ENCODE measurements around the gene SPI1.

DNA sequence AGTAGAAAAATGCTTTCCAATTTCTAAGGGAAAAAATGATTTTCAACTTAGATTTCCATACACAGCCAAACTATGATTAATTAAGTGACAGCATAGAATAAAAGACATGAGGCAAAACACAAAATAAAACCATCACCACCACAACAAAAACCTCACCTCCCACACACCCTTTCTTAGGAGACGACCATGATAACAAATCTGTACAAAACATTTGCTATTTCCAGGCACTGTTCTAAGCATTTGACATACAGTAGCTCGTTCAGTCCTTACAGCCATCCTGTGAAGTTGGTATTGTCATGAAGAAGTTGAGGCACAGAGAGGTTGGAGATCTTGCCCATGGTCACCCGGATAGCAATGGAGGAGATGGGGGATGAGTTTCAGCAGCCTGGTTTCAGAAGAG is 8.7 kb downstream of the SPI1 start:
- TF ChIP-seq, protein P1, sequence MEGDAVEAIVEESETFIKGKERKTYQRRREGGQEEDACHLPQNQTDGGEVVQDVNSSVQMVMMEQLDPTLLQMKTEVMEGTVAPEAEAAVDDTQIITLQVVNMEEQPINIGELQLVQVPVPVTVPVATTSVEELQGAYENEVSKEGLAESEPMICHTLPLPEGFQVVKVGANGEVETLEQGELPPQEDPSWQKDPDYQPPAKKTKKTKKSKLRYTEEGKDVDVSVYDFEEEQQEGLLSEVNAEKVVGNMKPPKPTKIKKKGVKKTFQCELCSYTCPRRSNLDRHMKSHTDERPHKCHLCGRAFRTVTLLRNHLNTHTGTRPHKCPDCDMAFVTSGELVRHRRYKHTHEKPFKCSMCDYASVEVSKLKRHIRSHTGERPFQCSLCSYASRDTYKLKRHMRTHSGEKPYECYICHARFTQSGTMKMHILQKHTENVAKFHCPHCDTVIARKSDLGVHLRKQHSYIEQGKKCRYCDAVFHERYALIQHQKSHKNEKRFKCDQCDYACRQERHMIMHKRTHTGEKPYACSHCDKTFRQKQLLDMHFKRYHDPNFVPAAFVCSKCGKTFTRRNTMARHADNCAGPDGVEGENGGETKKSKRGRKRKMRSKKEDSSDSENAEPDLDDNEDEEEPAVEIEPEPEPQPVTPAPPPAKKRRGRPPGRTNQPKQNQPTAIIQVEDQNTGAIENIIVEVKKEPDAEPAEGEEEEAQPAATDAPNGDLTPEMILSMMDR (IDR thresholded peaks at IDR 0.05): no peak
- no peak for TF ChIP-seq POLR2A (IDR thresholded peaks at IDR 0.05)
- TF ChIP-seq EP300 (IDR thresholded peaks at IDR 0.05): no peak
- TF ChIP-seq POLR2AphosphoS5 (IDR thresholded peaks at IDR 0.05): no peak

Data from upper lobe of left lung (tissue), 4 donors.